Measurements from ENCODE around the gene NFKBIZ. TPM values are rescaled to one million over a fixed set of nuclear protein-coding genes. Genes with fewer than 3 reads are reported as not detected.
"Not testable (repeated sequence)": the region's sequence is repeated elsewhere in the genome, so short reads cannot be mapped to it uniquely, and the experiment has no call there.

The NFKBIZ gene
- total RNA-seq, 2 donors from 2014 or later: 25.7 to 38.3 TPM

GRCh38 chr3:101878589-101878988 lies 29.3 kb downstream of the NFKBIZ start:
- 46% methylated on average over 2 of the region's 2 CpGs for WGBS
- no peaks in the 10 kb centered on the region for H3K9me3 ChIP-seq
- peaks cover 7% of the 10 kb centered on the region for H3K4me1 ChIP-seq (replicated peaks)
- peak overlapping the region; percentile 1 to 19 for H3K27ac ChIP-seq
- peak; percentile 45 for DNase-seq (ENCODE audit: low spot score)
- intact Hi-C loops (cut with DNase I): no loop called here
- no peak for TF ChIP-seq POLR2A (IDR thresholded peaks at IDR 0.05)
- no peak for TF ChIP-seq CTCF (IDR thresholded peaks at IDR 0.05)
- peak; percentile 3 for TF ChIP-seq POLR2AphosphoS5 (IDR thresholded peaks at IDR 0.05)
- no peak overlapping the region for H3K4me3 ChIP-seq
- no peaks in the 10 kb centered on the region for H3K27me3 ChIP-seq (replicated peaks; ENCODE audit: insufficient read depth)
- H3K36me3 ChIP-seq: no peaks in the 10 kb centered on the region

- 73% methylated on average over 2 of the region's 2 CpGs for WGBS
- peak; percentile 46 for DNase-seq (ENCODE audit: low spot score)
Measured at GRCh38 chr3:101879102-101879501, 29.8 kb downstream of the NFKBIZ start.

GRCh38 chr3:101879623-101880284 lies 30.4 kb downstream of the NFKBIZ start:
- no peaks in the 10 kb centered on the region for H3K36me3 ChIP-seq
- no peak for DNase-seq (ENCODE audit: low spot score)
- peak overlapping the region in 1 of 2 donors; percentile 19 for H3K27ac ChIP-seq
- no peaks in the 10 kb centered on the region for H3K27me3 ChIP-seq (replicated peaks; ENCODE audit: insufficient read depth)
- 62% methylated on average over 5 of the region's 5 CpGs for WGBS
- TF ChIP-seq POLR2AphosphoS5 (IDR thresholded peaks at IDR 0.05) (no peak), POLR2A (IDR thresholded peaks at IDR 0.05) (no peak), CTCF (IDR thresholded peaks at IDR 0.05) (no peak)
- H3K4me3 ChIP-seq: no peak overlapping the region
- H3K4me1 ChIP-seq (replicated peaks): peaks cover 7% of the 10 kb centered on the region
- no peaks in the 10 kb centered on the region for H3K9me3 ChIP-seq
- intact Hi-C loops (cut with DNase I): no loop called here

More at GRCh38 chr3:101879102-101879501, 29.8 kb downstream of the NFKBIZ start:
- Histone ChIP-seq H3K27me3 (replicated peaks; ENCODE audit: insufficient read depth) (no peaks in the 10 kb centered on the region), H3K4me1 (replicated peaks) (peaks cover 7% of the 10 kb centered on the region), H3K36me3 (no peaks in the 10 kb centered on the region), H3K27ac (peak overlapping the region; percentile 1 to 19), H3K4me3 (no peak overlapping the region), H3K9me3 (no peaks in the 10 kb centered on the region)
- intact Hi-C loops (cut with DNase I): no loop called here
- TF ChIP-seq CTCF (IDR thresholded peaks at IDR 0.05) (no peak), POLR2AphosphoS5 (IDR thresholded peaks at IDR 0.05) (peak; percentile 43)

DNA sequence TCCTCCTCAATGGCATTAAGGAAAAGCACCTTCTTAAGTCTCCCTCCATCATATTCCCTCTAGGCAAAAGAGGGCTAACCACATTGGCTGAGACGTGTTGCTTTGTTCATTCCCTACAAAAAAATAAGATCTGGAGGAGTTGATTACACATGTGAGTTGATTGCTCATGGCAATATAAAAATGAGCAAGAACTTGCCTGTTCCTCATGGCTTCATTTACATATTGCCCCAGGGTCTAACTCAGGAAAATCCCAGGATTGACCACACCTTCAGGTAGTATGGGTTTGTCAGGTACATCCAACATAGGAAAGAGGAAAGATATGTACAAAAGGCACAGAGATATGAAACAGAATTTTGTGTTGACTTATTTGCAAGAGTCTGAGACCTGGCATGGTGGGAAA lies 35.5 kb downstream of the NFKBIZ start:
- no peak for DNase-seq (ENCODE audit: low spot score)
- peaks cover under 1% of the 10 kb centered on the region for H3K4me1 ChIP-seq (replicated peaks)
- H3K4me3 ChIP-seq: no peak overlapping the region
- no peak overlapping the region for H3K27ac ChIP-seq
- no peaks in the 10 kb centered on the region for H3K9me3 ChIP-seq
- TF ChIP-seq POLR2AphosphoS5 (IDR thresholded peaks at IDR 0.05) (no peak), CTCF (IDR thresholded peaks at IDR 0.05) (no peak), POLR2A (IDR thresholded peaks at IDR 0.05) (no peak)
- no peaks in the 10 kb centered on the region for H3K27me3 ChIP-seq (replicated peaks; ENCODE audit: insufficient read depth)
- intact Hi-C loops (cut with DNase I): no loop called here
- H3K36me3 ChIP-seq: no peaks in the 10 kb centered on the region
- 87% methylated on average over 1 of the region's 1 CpG for WGBS

- H3K9me3 ChIP-seq; H3K27ac ChIP-seq; intact Hi-C loops (cut with DNase I); H3K4me3 ChIP-seq; H3K36me3 ChIP-seq; H3K27me3 ChIP-seq (replicated peaks; ENCODE audit: insufficient read depth); H3K4me1 ChIP-seq (replicated peaks); DNase-seq (ENCODE audit: low spot score): not testable (repeated sequence)
- 85% methylated on average over 3 of the region's 3 CpGs for WGBS
Measured at GRCh38 chr3:101885584-101885983, 36.3 kb downstream of the NFKBIZ start.

Measured in prostate gland (tissue), 2 donors.